Measurements from ENCODE around the gene FKBP1A. TPM values are rescaled to one million over a fixed set of nuclear protein-coding genes. Genes with fewer than 3 reads are reported as not detected.

FKBP1A gene
- total RNA-seq, 1 donor from 2014 or later, result 46.9 TPM

GRCh38 chr20:1423625-1424106 lies 30.8 kb upstream of the FKBP1A start:
- no peaks in the 10 kb centered on the region for H3K36me3 ChIP-seq (ENCODE audit: control insufficient read depth, insufficient read depth, low read length)
- H3K27me3 ChIP-seq (ENCODE audit: control insufficient read depth, insufficient read depth, low read length), result no peaks in the 10 kb centered on the region
- H3K4me3 ChIP-seq (ENCODE audit: low read depth, low read length), result no peak overlapping the region
- peak; percentile 86 for DNase-seq (ENCODE audit: low read depth)
- FAIRE-seq, result no peak
- TF ChIP-seq CTCF (IDR thresholded peaks at IDR 0.05; ENCODE audit: insufficient read depth, low read length, severe bottlenecking), result peak; percentile 32

- no peaks in the 10 kb centered on the region for H3K27me3 ChIP-seq (ENCODE audit: control insufficient read depth, insufficient read depth, low read length)
- TF ChIP-seq CTCF (IDR thresholded peaks at IDR 0.05; ENCODE audit: insufficient read depth, low read length, severe bottlenecking), result no peak
- DNase-seq (ENCODE audit: low read depth) (no peak), FAIRE-seq (no peak)
- H3K4me3 ChIP-seq (ENCODE audit: low read depth, low read length), result no peak overlapping the region
- H3K36me3 ChIP-seq (ENCODE audit: control insufficient read depth, insufficient read depth, low read length), result no peaks in the 10 kb centered on the region
Observed at GRCh38 chr20:1423206-1423605, 30.4 kb upstream of the FKBP1A start.

GRCh38 chr20:1422753-1423152 lies 29.9 kb upstream of the FKBP1A start:
- no peaks in the 10 kb centered on the region for H3K36me3 ChIP-seq (ENCODE audit: control insufficient read depth, insufficient read depth, low read length)
- no peak for TF ChIP-seq CTCF (IDR thresholded peaks at IDR 0.05; ENCODE audit: insufficient read depth, low read length, severe bottlenecking)
- H3K27me3 ChIP-seq (ENCODE audit: control insufficient read depth, insufficient read depth, low read length), result no peaks in the 10 kb centered on the region
- peak; percentile 86 for FAIRE-seq
- H3K4me3 ChIP-seq (ENCODE audit: low read depth, low read length), result no peak overlapping the region
- peak; percentile 82 for DNase-seq (ENCODE audit: low read depth)

- DNase-seq (ENCODE audit: low read depth) (no peak), FAIRE-seq (no peak)
- Histone ChIP-seq H3K4me3 (ENCODE audit: low read depth, low read length) (no peak overlapping the region), H3K36me3 (ENCODE audit: control insufficient read depth, insufficient read depth, low read length) (no peaks in the 10 kb centered on the region), H3K27me3 (ENCODE audit: control insufficient read depth, insufficient read depth, low read length) (no peaks in the 10 kb centered on the region)
- TF ChIP-seq CTCF (IDR thresholded peaks at IDR 0.05; ENCODE audit: insufficient read depth, low read length, severe bottlenecking), result no peak
Observed at GRCh38 chr20:1420066-1420465, 27.2 kb upstream of the FKBP1A start.

GRCh38 chr20:1418350-1418749 lies 25.5 kb upstream of the FKBP1A start:
- Histone ChIP-seq H3K4me3 (ENCODE audit: low read depth, low read length) (no peak overlapping the region), H3K36me3 (ENCODE audit: control insufficient read depth, insufficient read depth, low read length) (no peaks in the 10 kb centered on the region), H3K27me3 (ENCODE audit: control insufficient read depth, insufficient read depth, low read length) (no peaks in the 10 kb centered on the region)
- DNase-seq (ENCODE audit: low read depth), result peak; percentile 78
- TF ChIP-seq CTCF (IDR thresholded peaks at IDR 0.05; ENCODE audit: insufficient read depth, low read length, severe bottlenecking), result no peak
- no peak for FAIRE-seq

GRCh38 chr20:1417790-1418189 lies 24.9 kb upstream of the FKBP1A start:
- no peak for FAIRE-seq
- no peak for DNase-seq (ENCODE audit: low read depth)
- Histone ChIP-seq H3K36me3 (ENCODE audit: control insufficient read depth, insufficient read depth, low read length) (no peaks in the 10 kb centered on the region), H3K27me3 (ENCODE audit: control insufficient read depth, insufficient read depth, low read length) (no peaks in the 10 kb centered on the region), H3K4me3 (ENCODE audit: low read depth, low read length) (no peak overlapping the region)
- no peak for TF ChIP-seq CTCF (IDR thresholded peaks at IDR 0.05; ENCODE audit: insufficient read depth, low read length, severe bottlenecking)

Data from bronchial epithelial cell (primary cell).